ENCODE measurements around the gene CHCHD1. TPM values are rescaled to one million over a fixed set of nuclear protein-coding genes. Genes with fewer than 3 reads are reported as not detected.
A peak's percentile ranks its signal among the peaks of the same experiment; 100 is the strongest.
"Not testable (repeated sequence)": the region's sequence is repeated elsewhere in the genome, so short reads cannot be mapped to it uniquely, and the experiment has no call there.

The CHCHD1 gene
- polyA plus RNA-seq, 1 experiment, result 14.3 TPM

DNA sequence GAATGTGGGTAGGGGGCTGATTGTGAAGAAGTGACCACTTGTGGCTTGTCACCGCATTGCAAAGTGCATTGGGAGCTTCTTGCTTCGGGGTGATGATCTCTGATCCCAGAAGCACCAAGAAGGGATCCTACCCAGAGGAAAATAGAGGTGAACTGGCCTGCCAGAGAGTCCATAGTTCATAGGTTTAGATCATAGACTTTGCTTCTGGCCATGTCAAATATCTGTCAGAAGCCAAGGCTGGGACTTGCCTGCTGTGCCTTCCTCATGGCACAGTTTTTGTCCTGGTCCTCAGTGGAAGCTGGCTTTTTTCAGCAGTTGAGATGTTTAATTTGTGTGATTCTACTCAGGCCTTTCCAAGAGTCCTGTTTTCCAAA lies 4.7 kb downstream of the CHCHD1 start:
- ChIA-PET POLR2A (no interaction called here), CTCF (interaction anchor here (0.6 to 1.7 kb wide), 5 partner anchors 15 to 154 kb away, joined by 3 to 6 read pairs (median 4); no protein-coding TSS in a partner anchor)
- TF ChIP-seq, protein P1, sequence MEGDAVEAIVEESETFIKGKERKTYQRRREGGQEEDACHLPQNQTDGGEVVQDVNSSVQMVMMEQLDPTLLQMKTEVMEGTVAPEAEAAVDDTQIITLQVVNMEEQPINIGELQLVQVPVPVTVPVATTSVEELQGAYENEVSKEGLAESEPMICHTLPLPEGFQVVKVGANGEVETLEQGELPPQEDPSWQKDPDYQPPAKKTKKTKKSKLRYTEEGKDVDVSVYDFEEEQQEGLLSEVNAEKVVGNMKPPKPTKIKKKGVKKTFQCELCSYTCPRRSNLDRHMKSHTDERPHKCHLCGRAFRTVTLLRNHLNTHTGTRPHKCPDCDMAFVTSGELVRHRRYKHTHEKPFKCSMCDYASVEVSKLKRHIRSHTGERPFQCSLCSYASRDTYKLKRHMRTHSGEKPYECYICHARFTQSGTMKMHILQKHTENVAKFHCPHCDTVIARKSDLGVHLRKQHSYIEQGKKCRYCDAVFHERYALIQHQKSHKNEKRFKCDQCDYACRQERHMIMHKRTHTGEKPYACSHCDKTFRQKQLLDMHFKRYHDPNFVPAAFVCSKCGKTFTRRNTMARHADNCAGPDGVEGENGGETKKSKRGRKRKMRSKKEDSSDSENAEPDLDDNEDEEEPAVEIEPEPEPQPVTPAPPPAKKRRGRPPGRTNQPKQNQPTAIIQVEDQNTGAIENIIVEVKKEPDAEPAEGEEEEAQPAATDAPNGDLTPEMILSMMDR (IDR thresholded peaks at IDR 0.05; ENCODE audit: insufficient read depth, low read depth, low read length), result no peak
- DNase-seq (ENCODE audit: low read depth), result no peak
- Histone ChIP-seq H3K36me3 (ENCODE audit: control insufficient read depth, insufficient read depth, low read length) (peaks cover 27% of the 10 kb centered on the region), H3K27me3 (ENCODE audit: control insufficient read depth, insufficient read depth, low read length) (no peaks in the 10 kb centered on the region), H3K4me3 (ENCODE audit: low read depth, low read length) (peak overlapping the region; percentile 74)

DNA sequence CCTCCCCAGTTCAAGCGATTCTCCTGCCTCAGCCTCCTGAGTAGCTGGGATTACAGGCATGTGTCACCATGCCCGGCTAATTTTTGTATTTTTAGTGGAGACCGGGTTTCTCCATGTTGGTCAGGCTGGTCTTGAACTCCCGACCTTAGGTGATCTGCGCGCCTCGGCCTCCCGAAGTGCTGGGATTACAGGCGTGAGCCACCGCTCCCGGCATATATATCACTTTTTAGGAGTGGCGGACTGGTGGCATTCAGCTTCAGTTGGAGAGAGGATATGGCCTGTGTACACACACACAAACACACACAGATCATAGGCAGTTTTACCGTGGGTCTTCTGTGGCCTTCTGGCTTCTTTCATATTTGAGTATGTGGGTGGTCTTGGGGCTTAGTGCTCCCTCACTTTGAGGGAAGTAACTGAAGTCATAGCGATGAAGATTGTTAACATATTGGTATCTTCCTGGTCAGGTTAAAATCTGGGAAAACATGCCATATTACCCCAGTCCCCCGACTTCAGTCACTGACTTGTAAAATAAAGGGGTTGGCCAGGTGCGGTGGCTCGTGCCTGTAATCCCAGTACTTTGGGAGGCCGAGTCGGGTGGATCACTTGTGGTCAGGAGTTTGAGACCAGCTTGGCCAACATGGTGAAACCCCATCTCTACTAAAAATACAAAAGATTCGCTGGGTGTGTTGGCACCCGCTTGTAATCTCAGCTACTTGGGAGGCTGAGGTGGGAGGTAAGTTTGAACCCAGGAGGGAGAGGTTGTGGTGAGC lies 5.4 kb downstream of the CHCHD1 start:
- H3K27me3 ChIP-seq (ENCODE audit: control insufficient read depth, insufficient read depth, low read length); H3K4me3 ChIP-seq (ENCODE audit: low read depth, low read length); DNase-seq (ENCODE audit: low read depth); POLR2A ChIA-PET: not testable (repeated sequence)
- H3K36me3 ChIP-seq (ENCODE audit: control insufficient read depth, insufficient read depth, low read length), result peaks cover 34% of the 10 kb centered on the region
- CTCF ChIA-PET, result interaction anchor here (1.7 kb wide), 1 partner anchor 93 kb away, joined by 6 read pairs; no protein-coding TSS in a partner anchor

DNA sequence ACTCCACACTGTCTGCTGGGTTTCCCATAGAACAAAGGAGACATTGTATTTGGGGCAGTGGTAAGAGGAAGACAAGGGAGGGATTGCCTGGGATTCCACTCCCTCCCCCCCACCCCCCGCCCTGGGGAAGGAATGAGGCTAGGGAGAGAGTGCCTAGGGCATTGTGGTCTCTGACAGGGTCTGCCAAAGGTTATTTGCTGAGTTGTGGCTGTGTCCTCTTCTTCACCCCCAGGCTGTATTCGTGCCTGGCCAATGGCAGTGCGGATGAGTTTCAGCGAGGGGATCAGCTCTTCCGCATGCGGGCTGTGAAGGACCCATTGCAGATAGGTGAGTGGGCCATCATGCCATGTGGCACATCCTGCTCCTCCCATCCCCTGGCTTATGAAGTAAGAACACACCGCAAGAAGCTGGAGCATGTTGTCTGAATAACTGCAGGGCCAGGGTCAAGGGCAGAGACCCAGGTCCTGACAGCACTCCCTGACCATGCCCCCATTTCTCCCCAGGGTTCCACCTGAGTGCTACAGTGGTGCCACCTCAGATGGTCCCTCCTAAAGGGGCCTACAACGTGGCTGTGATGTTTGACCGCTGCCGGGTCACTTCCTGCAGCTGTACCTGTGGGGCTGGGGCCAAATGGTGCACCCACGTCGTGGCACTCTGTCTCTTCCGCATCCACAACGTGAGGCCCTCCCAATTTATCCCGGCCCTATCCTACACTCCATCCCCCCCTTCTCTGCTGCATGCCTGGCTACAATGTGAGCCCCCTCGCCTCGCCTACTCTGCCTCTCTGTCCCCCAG lies 7.2 kb downstream of the CHCHD1 start:
- TF ChIP-seq, protein P1 (IDR thresholded peaks at IDR 0.05; ENCODE audit: insufficient read depth, low read depth, low read length), result no peak
- POLR2A ChIA-PET, result no interaction called here
- DNase-seq (ENCODE audit: low read depth), result no peak

DNA sequence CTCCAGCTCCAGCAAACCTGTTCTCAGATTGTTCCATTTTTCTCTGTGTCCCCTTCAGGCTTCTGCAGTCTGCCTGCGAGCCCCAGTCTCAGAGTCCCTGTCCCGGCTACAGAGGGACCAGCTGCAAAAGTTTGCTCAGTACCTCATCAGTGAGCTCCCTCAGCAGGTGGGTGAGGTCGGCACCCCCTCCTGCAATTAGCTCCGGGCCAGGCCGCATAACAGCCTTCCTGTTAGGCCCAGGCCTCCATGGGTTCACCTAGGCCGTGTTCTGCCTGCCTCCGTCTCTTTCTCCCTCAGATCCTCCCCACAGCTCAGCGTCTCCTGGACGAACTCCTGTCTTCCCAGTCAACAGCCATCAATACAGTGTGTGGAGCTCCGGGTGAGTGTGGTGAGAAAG lies 7.8 kb downstream of the CHCHD1 start:
- Histone ChIP-seq H3K4me3 (ENCODE audit: low read depth, low read length) (no peak overlapping the region), H3K27me3 (ENCODE audit: control insufficient read depth, insufficient read depth, low read length) (no peaks in the 10 kb centered on the region), H3K36me3 (ENCODE audit: control insufficient read depth, insufficient read depth, low read length) (peaks cover 57% of the 10 kb centered on the region)
- TF ChIP-seq, protein P1 (IDR thresholded peaks at IDR 0.05; ENCODE audit: insufficient read depth, low read depth, low read length), result no peak
- ChIA-PET CTCF (no interaction called here), POLR2A (no interaction called here)
- DNase-seq (ENCODE audit: low read depth), result no peak

More for the DNA sequence above, 7.2 kb downstream of the CHCHD1 start:
- CTCF ChIA-PET, result no interaction called here
- Histone ChIP-seq H3K4me3 (ENCODE audit: low read depth, low read length) (no peak overlapping the region), H3K36me3 (ENCODE audit: control insufficient read depth, insufficient read depth, low read length) (peaks cover 52% of the 10 kb centered on the region), H3K27me3 (ENCODE audit: control insufficient read depth, insufficient read depth, low read length) (no peaks in the 10 kb centered on the region)

DNA sequence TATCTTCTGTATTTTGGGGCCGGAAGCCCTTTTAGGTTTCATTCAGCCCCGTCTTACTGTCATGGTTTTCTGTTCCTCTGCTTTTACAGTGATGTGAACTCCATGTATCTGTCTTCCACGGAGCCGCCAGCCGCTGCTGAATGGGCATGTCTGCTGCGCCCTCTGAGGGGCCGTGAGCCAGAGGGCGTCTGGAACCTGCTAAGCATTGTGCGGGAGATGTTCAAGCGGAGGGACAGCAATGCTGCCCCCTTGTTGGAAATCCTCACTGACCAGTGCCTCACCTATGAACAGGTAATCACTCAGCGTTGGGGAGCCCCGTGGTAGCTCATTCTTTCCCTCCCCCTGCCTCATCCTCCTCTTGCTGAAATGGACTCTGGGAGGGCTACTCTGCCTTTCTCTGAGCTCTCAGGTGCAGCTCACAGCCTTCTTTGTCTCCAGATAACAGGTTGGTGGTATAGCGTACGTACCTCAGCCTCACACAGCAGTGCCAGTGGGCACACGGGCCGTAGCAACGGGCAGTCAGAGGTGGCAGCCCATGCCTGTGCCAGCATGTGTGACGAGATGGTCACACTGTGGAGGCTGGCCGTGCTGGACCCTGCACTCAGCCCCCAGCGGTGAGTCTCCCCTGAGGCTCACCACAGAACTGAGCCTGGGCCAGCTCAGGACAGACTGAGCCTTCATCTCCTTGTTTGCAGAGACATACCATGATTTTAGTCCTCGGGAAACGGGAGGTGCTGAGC lies 9.2 kb downstream of the CHCHD1 start:
- POLR2A ChIA-PET, result interaction anchor here (0.5 kb wide), 1 partner anchor 13 kb away, joined by 5 read pairs; no protein-coding TSS in a partner anchor
- TF ChIP-seq, protein P1 (IDR thresholded peaks at IDR 0.05; ENCODE audit: insufficient read depth, low read depth, low read length), result no peak
- Histone ChIP-seq H3K36me3 (ENCODE audit: control insufficient read depth, insufficient read depth, low read length) (peaks cover 63% of the 10 kb centered on the region), H3K4me3 (ENCODE audit: low read depth, low read length) (no peak overlapping the region), H3K27me3 (ENCODE audit: control insufficient read depth, insufficient read depth, low read length) (no peaks in the 10 kb centered on the region)
- no peak for DNase-seq (ENCODE audit: low read depth)
- CTCF ChIA-PET, result no interaction called here

Data from BJ (cell line).